HUES64 (cell line): Measurements from ENCODE around the gene SEMA4D.

Experiments
- H3K27ac ChIP-seq: 2 replicates; pipeline ENCODE4 v1.7.0; 2013; ENCODE audit warnings: low read depth, low read length, inconsistent platforms
- H3K27me3 ChIP-seq: 2 replicates; pipeline ENCODE4 v1.6.1; 2013; ENCODE audit warnings: mild to moderate bottlenecking, low read length; ENCODE audit not compliant: insufficient read depth
- H3K36me3 ChIP-seq: 2 replicates; pipeline ENCODE4 v1.6.1; 2013; ENCODE audit warnings: mild to moderate bottlenecking, low read length; ENCODE audit not compliant: insufficient read depth
- H3K4me1 ChIP-seq: 2 replicates; pipeline ENCODE4 v1.6.1; 2013; ENCODE audit warnings: mild to moderate bottlenecking, low read length, moderate library complexity; ENCODE audit not compliant: insufficient read depth
- H3K4me3 ChIP-seq: 2 replicates; pipeline ENCODE4 v1.5.1; 2013; ENCODE audit warnings: mild to moderate bottlenecking, low read length, moderate library complexity
- H3K9ac ChIP-seq: 2 replicates; pipeline ENCODE4 v1.6.1; 2013; ENCODE audit warnings: mild to moderate bottlenecking, low read depth, low read length
- H3K9me3 ChIP-seq: 2 replicates; pipeline ENCODE4 v1.6.1; 2013; ENCODE audit warnings: low read depth, low read length; ENCODE audit not compliant: insufficient read depth
- WGBS: fragments of 150-250, 120-280 bp; methylation state at CpG from one replicate; pipeline ENCODE4 v1.1.7; 2013; ENCODE audit warnings: missing lambda C conversion rate; 5-methylcytosine and 5-hydroxymethylcytosine counted together

Gene SEMA4D

GRCh38 chr9:89498852-89499480 is 1.1 kb upstream of the SEMA4D start:
- 82% methylated on average over 7 of the region's 7 CpGs for WGBS
- Histone ChIP-seq H3K9me3 (no peaks in the 10 kb centered on the region), H3K27ac (no peak overlapping the region; the same call in 1 of the 2 replicates), H3K9ac (no peak overlapping the region), H3K27me3 (no peaks in the 10 kb centered on the region), H3K36me3 (no peaks in the 10 kb centered on the region), H3K4me3 (no peak overlapping the region), H3K4me1 (peaks cover 38% of the 10 kb centered on the region)

DNA sequence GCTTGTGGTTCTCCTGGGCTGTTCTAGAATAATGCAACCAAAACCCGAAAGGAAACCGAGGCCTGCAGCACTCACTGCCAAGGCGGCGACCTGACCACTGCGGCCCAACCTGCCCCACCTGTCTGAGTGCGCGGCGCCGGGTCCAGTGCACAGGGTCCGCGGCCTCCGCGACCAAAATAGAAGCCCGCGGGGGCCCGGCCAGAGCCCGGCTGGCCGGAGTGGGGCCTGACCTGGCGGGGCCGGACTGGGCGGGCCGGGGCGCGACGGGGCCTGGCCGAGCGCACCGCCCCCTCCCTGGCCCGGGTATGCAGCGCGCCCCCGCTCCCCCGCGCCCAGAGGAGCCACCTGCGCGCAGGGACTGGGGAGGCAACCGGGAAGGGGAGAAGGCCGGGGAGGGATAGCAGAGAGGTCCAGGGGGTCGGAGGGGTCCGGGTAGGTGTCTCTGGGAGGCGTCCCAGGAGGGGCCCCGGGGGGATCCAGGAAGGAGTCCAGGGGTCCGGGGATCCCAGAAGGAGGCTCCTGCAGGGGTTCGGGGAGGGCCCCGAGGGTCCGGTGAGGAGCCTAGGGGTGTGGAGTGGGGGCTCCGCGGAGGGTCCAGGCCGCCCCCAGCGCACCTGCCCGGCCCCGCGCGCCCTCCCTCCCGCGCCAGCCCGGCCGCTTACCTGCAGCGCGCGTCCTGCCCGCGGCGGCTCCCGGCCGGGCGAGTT is 503 bp downstream of the SEMA4D start:
- peak overlapping the region; percentile 57 for H3K9ac ChIP-seq
- H3K27me3 ChIP-seq = no peaks in the 10 kb centered on the region
- H3K9me3 ChIP-seq = no peaks in the 10 kb centered on the region
- peaks cover 46% of the 10 kb centered on the region for H3K4me1 ChIP-seq
- H3K27ac ChIP-seq = no peak overlapping the region
- 1% methylated on average over 67 of the region's 67 CpGs for WGBS
- no peaks in the 10 kb centered on the region for H3K36me3 ChIP-seq
- peak overlapping the region; percentile 68 for H3K4me3 ChIP-seq

DNA sequence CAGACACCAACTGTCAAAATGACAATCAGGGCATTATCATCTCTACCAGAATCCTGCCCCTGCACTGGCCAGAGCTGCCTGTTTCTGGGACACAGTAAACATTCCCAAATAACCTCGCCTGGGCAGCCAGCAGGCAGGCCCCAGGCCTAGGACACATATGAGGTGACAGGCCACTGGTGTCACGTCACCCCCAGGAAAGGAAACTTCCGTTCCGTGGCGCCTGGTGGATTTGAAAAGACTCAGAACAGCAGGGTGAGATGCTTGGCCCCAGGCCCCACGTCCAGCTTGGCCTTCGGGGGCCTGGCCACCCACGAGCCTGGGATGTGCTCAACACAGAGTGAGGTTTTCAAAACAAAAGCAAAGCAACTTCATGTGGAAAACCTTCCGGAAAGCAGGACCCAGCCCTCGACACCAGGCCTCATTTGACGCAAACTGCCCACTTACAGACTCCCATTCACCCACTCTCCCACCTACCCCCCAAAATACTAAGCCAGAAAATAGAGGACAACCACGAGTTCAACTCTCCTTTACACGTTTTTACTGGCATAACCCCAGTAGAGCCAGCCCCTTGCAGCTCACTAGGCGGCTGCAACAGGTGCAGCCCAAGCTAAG is 1.2 kb downstream of the SEMA4D start:
- peak overlapping the region; percentile 68 for H3K4me3 ChIP-seq
- no peak overlapping the region for H3K27ac ChIP-seq
- H3K27me3 ChIP-seq = no peaks in the 10 kb centered on the region
- peak overlapping the region; percentile 57; the same call in 1 of the 2 replicates for H3K9ac ChIP-seq
- 62% methylated on average over 14 of the region's 14 CpGs for WGBS
- H3K36me3 ChIP-seq = no peaks in the 10 kb centered on the region
- H3K9me3 ChIP-seq = no peaks in the 10 kb centered on the region
- peaks cover 46% of the 10 kb centered on the region for H3K4me1 ChIP-seq

DNA sequence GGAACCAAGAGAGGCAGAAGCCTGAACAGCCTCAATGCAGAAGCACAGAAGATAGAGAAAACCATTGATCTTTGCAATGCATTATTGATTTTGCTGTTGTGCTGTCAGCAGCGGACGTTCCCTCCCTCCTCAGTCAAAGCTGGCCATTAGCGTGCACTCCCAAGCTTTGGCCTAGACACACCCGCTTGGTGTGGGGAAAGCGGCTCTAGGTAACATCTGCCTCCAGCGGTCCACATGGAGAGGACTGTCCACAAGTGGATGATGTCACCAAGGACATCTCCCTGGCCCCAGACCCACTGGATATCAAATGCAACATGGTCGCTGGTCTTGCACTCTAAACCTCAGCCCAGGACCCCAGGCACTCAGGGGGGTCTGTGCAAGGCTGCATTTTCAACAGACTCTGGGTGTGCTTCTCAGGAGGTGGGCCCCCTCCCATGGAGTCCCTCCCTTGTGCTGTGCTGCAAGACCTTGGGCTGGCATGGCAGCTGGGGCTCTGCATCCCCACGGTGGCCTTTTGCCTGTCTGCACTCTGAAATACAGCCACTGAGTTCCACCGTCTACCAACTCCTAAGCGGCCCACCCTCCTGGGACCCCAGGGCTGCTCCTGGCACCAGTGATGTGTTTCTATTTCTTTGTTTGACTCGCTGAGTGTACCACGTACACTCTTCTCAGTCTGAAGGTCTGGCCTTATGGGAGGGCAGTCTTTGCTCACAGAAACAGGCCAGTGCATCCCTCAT is 1.9 kb downstream of the SEMA4D start:
- 85% methylated on average over 12 of the region's 12 CpGs for whole genome bisulfite sequencing

GRCh38 chr9:89494199-89494598 is 3.7 kb downstream of the SEMA4D start:
- WGBS = 91% methylated on average over 5 of the region's 5 CpGs
- H3K36me3 ChIP-seq = no peaks in the 10 kb centered on the region
- H3K4me3 ChIP-seq = no peak overlapping the region
- no peaks in the 10 kb centered on the region for H3K27me3 ChIP-seq
- H3K4me1 ChIP-seq = peaks cover 61% of the 10 kb centered on the region
- no peak overlapping the region for H3K9ac ChIP-seq
- no peaks in the 10 kb centered on the region for H3K9me3 ChIP-seq
- no peak overlapping the region for H3K27ac ChIP-seq

More for the DNA sequence above, 1.9 kb downstream of the SEMA4D start:
- H3K27ac ChIP-seq = no peak overlapping the region
- H3K27me3 ChIP-seq = no peaks in the 10 kb centered on the region
- H3K4me3 ChIP-seq = no peak overlapping the region; the same call in 1 of the 2 replicates
- no peaks in the 10 kb centered on the region for H3K9me3 ChIP-seq
- no peak overlapping the region for H3K9ac ChIP-seq
- H3K36me3 ChIP-seq = no peaks in the 10 kb centered on the region
- peaks cover 46% of the 10 kb centered on the region for H3K4me1 ChIP-seq

DNA sequence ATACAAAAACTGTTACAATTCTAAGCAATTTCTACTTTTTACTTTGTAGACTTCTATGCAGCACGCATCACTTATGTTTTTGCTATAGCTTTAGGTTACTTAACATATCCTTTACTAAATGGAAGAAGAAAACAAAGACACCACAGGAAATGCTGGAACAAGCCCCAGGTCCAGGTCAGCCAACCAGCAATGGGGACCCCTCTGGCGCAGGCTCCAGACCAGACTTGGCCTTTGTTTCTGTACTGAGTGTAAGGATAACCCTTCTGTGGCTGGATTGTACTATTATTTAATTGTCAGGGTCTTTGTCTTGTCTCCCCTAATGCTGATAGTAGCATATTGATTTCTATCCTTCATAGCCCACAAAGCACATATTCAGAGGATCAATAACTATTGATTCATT is 4.2 kb downstream of the SEMA4D start:
- Histone ChIP-seq H3K36me3 (no peaks in the 10 kb centered on the region), H3K4me1 (peaks cover 58% of the 10 kb centered on the region), H3K9ac (no peak overlapping the region), H3K4me3 (no peak overlapping the region), H3K27ac (peak overlapping the region; percentile 41; the same call in 1 of the 2 replicates), H3K27me3 (no peaks in the 10 kb centered on the region), H3K9me3 (no peaks in the 10 kb centered on the region)
- WGBS = 69% methylated on average over 2 of the region's 2 CpGs

DNA sequence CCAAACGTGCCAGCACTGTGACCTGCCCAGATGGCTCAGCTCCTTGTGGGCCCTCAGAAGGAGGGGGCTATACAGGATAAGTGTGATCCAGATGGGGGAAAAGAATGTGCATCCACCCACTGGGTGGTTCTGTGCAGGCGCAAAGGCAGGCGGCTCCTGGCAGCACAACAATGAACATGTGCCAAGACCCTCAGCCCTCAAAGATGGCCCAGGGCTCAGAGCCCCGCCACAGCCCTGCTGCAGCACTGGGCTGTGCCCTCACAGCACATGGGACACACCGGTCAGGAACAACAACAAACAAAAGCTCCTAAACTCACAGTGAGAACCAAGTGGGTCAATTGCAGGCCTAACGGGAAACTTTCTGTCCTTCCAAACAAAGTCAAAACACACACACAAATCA is 4.7 kb downstream of the SEMA4D start:
- Histone ChIP-seq H3K36me3 (no peaks in the 10 kb centered on the region), H3K4me1 (peaks cover 53% of the 10 kb centered on the region), H3K9ac (no peak overlapping the region), H3K9me3 (no peaks in the 10 kb centered on the region), H3K4me3 (no peak overlapping the region), H3K27ac (peak overlapping the region; percentile 41; the same call in 1 of the 2 replicates), H3K27me3 (no peaks in the 10 kb centered on the region)
- 86% methylated on average over 6 of the region's 6 CpGs for WGBS

GRCh38 chr9:89492586-89492985 is 5.3 kb downstream of the SEMA4D start:
- Histone ChIP-seq H3K4me3 (no peak overlapping the region), H3K27ac (no peak overlapping the region), H3K9me3 (no peaks in the 10 kb centered on the region), H3K27me3 (no peaks in the 10 kb centered on the region), H3K4me1 (peaks cover 53% of the 10 kb centered on the region), H3K36me3 (no peaks in the 10 kb centered on the region), H3K9ac (no peak overlapping the region)
- WGBS = 93% methylated on average over 9 of the region's 9 CpGs

GRCh38 chr9:89491694-89492093 is 6.2 kb downstream of the SEMA4D start:
- 83% methylated on average over 9 of the region's 9 CpGs for WGBS
- H3K9ac ChIP-seq = no peak overlapping the region
- no peaks in the 10 kb centered on the region for H3K36me3 ChIP-seq
- H3K4me3 ChIP-seq = no peak overlapping the region
- no peaks in the 10 kb centered on the region for H3K27me3 ChIP-seq
- H3K27ac ChIP-seq = no peak overlapping the region
- H3K9me3 ChIP-seq = no peaks in the 10 kb centered on the region
- H3K4me1 ChIP-seq = peaks cover 48% of the 10 kb centered on the region

GRCh38 chr9:89489548-89490530 is 8.1 kb downstream of the SEMA4D start:
- Histone ChIP-seq H3K27ac (no peak overlapping the region), H3K9ac (no peak overlapping the region), H3K27me3 (no peaks in the 10 kb centered on the region), H3K4me1 (peaks cover 33% of the 10 kb centered on the region), H3K4me3 (no peak overlapping the region), H3K36me3 (no peaks in the 10 kb centered on the region), H3K9me3 (no peaks in the 10 kb centered on the region)
- 85% methylated on average over 10 of the region's 13 CpGs for WGBS
